SK-N-SH (cell line): ENCODE measurements around the gene LRTM1. TPM values are rescaled to one million over a fixed set of nuclear protein-coding genes. Genes with fewer than 3 reads are reported as not detected.

Source experiments
- CTCF ChIA-PET: fragments of 300-600, 350-600 bp; formaldehyde crosslinking; extraction: SDS; loops from one replicate; lab custom pipeline; 2021; lab: Yijun Ruan, JAX
- POLR2A ChIA-PET: fragments of 350-600 bp; sonication (Branson Sonifier 250); formaldehyde crosslinking; extraction: SDS; loops from one replicate; lab custom pipeline; 2020; ENCODE audit warnings: antibody characterized with exemption, inconsistent platforms; lab: Yijun Ruan, JAX
- DNase-seq: peaks from one replicate; pipeline ENCODE4 v3.0.0; 2012
- H2AFZ ChIP-seq: fragments of 200-600 bp; sonication (generic); 2 replicates; pipeline ENCODE4 v1.8.1; 2016; ENCODE audit warnings: antibody characterized with exemption, mild to moderate bottlenecking, low read depth
- H3F3A ChIP-seq: fragments of 200-600 bp; sonication (generic); replicated peaks from 2 replicates; pipeline ENCODE3; 2016; ENCODE audit warnings: antibody characterized with exemption, mild to moderate bottlenecking; ENCODE audit not compliant: insufficient read depth
- H3K27ac ChIP-seq, 2 experiments: fragments of 200-500 bp in 1 of 2; fragments of 200-600 bp in 1 of 2; sonication (Bioruptor generic) in 1 of 2; sonication (generic), shearing (Covaris generic) in 1 of 2; 2 replicates each; pipeline versions ENCODE4 v1.5.1 to v1.6.1; 2014 to 2016; ENCODE audit warnings: low read depth in 2 of 2, inconsistent platforms in 1 of 2, low read length in 1 of 2, mild to moderate bottlenecking in 1 of 2, mixed read lengths in 1 of 2
- H3K27me3 ChIP-seq: fragments of 200-600 bp; sonication (generic), shearing (Covaris generic); 2 replicates; pipeline ENCODE4 v1.6.1; 2016; ENCODE audit warnings: mixed run types; ENCODE audit not compliant: insufficient read depth
- H3K36me3 ChIP-seq, 2 experiments: fragments of 200-500 bp in 1 of 2; fragments of 200-600 bp in 1 of 2; sonication (Bioruptor generic) in 1 of 2; sonication (generic) in 1 of 2; replicated peaks in 1 of 2; 2 replicates each; pipeline versions ENCODE3 to v1.5.1; 2014 to 2016; ENCODE audit warnings: low read length in 1 of 2, mild to moderate bottlenecking in 1 of 2; ENCODE audit not compliant: insufficient read depth in 2 of 2, control insufficient read depth in 1 of 2
- H3K4me1 ChIP-seq, 2 experiments: fragments of 200-500 bp in 1 of 2; fragments of 200-600 bp in 1 of 2; sonication (Bioruptor generic) in 1 of 2; sonication (generic), shearing (Covaris generic) in 1 of 2; 2 replicates each; pipeline versions ENCODE4 v1.5.1 to v1.6.1; 2014 to 2016; ENCODE audit warnings: low read depth in 1 of 2, low read length in 1 of 2, mixed run types in 1 of 2; ENCODE audit not compliant: insufficient read depth in 2 of 2, control insufficient read depth in 1 of 2
- H3K4me2 ChIP-seq: fragments of 200-600 bp; sonication (generic), shearing (Covaris generic); 2 replicates; pipeline ENCODE4 v1.6.1; 2017; ENCODE audit warnings: mixed run types
- H3K4me3 ChIP-seq, 2 experiments: fragments of 200-500 bp in 1 of 2; fragments of 200-600 bp in 1 of 2; sonication (Bioruptor generic) in 1 of 2; sonication (generic), shearing (Covaris generic) in 1 of 2; 2 replicates each; pipeline versions ENCODE4 v1.5.1 to v1.8.1; 2014 to 2016; ENCODE audit warnings: low read depth in 2 of 2, inconsistent platforms in 1 of 2, low read length in 1 of 2, mild to moderate bottlenecking in 1 of 2, mixed read lengths in 1 of 2, moderate library complexity in 1 of 2
- H3K79me2 ChIP-seq: fragments of 200-600 bp; sonication (generic); 2 replicates; pipeline ENCODE4 v1.8.1; 2017; ENCODE audit warnings: mild to moderate bottlenecking; ENCODE audit not compliant: insufficient read depth
- H3K9ac ChIP-seq: fragments of 200-600 bp; sonication (generic); 2 replicates; pipeline ENCODE4 v1.6.1; 2017; ENCODE audit warnings: mixed run types
- H3K9me2 ChIP-seq: fragments of 200-600 bp; sonication (generic); 2 replicates; pipeline ENCODE4 v1.6.1; 2017; ENCODE audit warnings: mixed run types
- H3K9me3 ChIP-seq: fragments of 200-600 bp; sonication (generic); 2 replicates; pipeline ENCODE4 v1.6.1; 2017; ENCODE audit warnings: mixed run types, mild to moderate bottlenecking, moderate library complexity
- H4K20me1 ChIP-seq: fragments of 200-600 bp; sonication (generic); 2 replicates; pipeline ENCODE4 v1.6.1; 2017; ENCODE audit warnings: mild to moderate bottlenecking, mixed run types; ENCODE audit not compliant: insufficient read depth
- CHD2 ChIP-seq: fragments of 150-350 bp; IDR thresholded peaks from 2 replicates; pipeline ENCODE4 v1.6.1; 2018; ENCODE audit warnings: low read length; ENCODE audit not compliant: partially characterized antibody
- EZH2phosphoT487 ChIP-seq: fragments of 200-600 bp; sonication (generic); IDR thresholded peaks from 2 replicates; pipeline ENCODE4 v1.6.1; 2017; ENCODE audit warnings: low read depth, mixed run types, mild to moderate bottlenecking, antibody characterized with exemption, moderate library complexity, borderline replicate concordance
- JUND ChIP-seq: IDR thresholded peaks from 2 replicates; pipeline ENCODE4 v1.4.0; 2012
- RCOR1 ChIP-seq: fragments of 150-350 bp; IDR thresholded peaks from 2 replicates; pipeline ENCODE4 v1.6.1; 2017; ENCODE audit warnings: antibody characterized with exemption, low read length
- TCF12 ChIP-seq: IDR thresholded peaks from 2 replicates; pipeline ENCODE4 v1.4.0; 2012
- TEAD4 ChIP-seq: IDR thresholded peaks from 2 replicates; pipeline ENCODE4 v1.4.0; 2012; ENCODE audit warnings: mild to moderate bottlenecking, borderline replicate concordance; ENCODE audit not compliant: insufficient read depth
- USF2 ChIP-seq: fragments of 150-350 bp; IDR thresholded peaks from 2 replicates; pipeline ENCODE4 v1.6.1; 2017; ENCODE audit warnings: antibody characterized with exemption, low read length, low read depth, borderline replicate concordance
- WGBS: methylation state at CpG from one replicate; pipeline ENCODE4 v1.1.6; 2017; ENCODE audit warnings: low lambda C conversion rate; 5-methylcytosine and 5-hydroxymethylcytosine counted together
- polyA plus RNA-seq, 3 experiments: library from polyadenylated mRNA; depleted of rRNA; stranded (reverse); fragments of >200 nt; gene quantifications; 2 replicates each; pipeline ENCODE4 v1.2.3, GENCODE V29; 2012
- TF ChIP-seq, protein P1 (sequence below): IDR thresholded peaks from 2 replicates; pipeline ENCODE4 v1.6.1; 2012; ENCODE audit warnings: mild to moderate bottlenecking, low read depth, low read length, moderate library complexity
- TF ChIP-seq, protein P2 (sequence below): IDR thresholded peaks from 2 replicates; pipeline ENCODE4 v1.4.0; 2012; ENCODE audit warnings: low read depth, borderline replicate concordance
- TF ChIP-seq, protein P3 (sequence below): IDR thresholded peaks from 2 replicates; pipeline ENCODE4 v1.4.0; 2012; ENCODE audit warnings: low read depth, borderline replicate concordance

LRTM1 gene
- polyA plus RNA-seq, 1 of the 3 experiments (the other 2 are of a cell fraction), result 0.03 TPM

- 85% methylated on average over 5 of the region's 7 CpGs for WGBS
- ChIA-PET CTCF (no interaction called here), POLR2A (no interaction called here)
- no peaks in the 10 kb centered on the region for H3K79me2 ChIP-seq
- TF ChIP-seq, protein P1, sequence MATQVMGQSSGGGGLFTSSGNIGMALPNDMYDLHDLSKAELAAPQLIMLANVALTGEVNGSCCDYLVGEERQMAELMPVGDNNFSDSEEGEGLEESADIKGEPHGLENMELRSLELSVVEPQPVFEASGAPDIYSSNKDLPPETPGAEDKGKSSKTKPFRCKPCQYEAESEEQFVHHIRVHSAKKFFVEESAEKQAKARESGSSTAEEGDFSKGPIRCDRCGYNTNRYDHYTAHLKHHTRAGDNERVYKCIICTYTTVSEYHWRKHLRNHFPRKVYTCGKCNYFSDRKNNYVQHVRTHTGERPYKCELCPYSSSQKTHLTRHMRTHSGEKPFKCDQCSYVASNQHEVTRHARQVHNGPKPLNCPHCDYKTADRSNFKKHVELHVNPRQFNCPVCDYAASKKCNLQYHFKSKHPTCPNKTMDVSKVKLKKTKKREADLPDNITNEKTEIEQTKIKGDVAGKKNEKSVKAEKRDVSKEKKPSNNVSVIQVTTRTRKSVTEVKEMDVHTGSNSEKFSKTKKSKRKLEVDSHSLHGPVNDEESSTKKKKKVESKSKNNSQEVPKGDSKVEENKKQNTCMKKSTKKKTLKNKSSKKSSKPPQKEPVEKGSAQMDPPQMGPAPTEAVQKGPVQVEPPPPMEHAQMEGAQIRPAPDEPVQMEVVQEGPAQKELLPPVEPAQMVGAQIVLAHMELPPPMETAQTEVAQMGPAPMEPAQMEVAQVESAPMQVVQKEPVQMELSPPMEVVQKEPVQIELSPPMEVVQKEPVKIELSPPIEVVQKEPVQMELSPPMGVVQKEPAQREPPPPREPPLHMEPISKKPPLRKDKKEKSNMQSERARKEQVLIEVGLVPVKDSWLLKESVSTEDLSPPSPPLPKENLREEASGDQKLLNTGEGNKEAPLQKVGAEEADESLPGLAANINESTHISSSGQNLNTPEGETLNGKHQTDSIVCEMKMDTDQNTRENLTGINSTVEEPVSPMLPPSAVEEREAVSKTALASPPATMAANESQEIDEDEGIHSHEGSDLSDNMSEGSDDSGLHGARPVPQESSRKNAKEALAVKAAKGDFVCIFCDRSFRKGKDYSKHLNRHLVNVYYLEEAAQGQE, result no peak
- TF ChIP-seq USF2 (no peak), CHD2 (no peak), TCF12 (no peak), JUND (no peak), RCOR1 (no peak), EZH2phosphoT487 (no peak), TEAD4 (no peak)
- TF ChIP-seq, protein P2, sequence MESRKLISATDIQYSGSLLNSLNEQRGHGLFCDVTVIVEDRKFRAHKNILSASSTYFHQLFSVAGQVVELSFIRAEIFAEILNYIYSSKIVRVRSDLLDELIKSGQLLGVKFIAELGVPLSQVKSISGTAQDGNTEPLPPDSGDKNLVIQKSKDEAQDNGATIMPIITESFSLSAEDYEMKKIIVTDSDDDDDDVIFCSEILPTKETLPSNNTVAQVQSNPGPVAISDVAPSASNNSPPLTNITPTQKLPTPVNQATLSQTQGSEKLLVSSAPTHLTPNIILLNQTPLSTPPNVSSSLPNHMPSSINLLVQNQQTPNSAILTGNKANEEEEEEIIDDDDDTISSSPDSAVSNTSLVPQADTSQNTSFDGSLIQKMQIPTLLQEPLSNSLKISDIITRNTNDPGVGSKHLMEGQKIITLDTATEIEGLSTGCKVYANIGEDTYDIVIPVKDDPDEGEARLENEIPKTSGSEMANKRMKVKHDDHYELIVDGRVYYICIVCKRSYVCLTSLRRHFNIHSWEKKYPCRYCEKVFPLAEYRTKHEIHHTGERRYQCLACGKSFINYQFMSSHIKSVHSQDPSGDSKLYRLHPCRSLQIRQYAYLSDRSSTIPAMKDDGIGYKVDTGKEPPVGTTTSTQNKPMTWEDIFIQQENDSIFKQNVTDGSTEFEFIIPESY, result no peak
- TF ChIP-seq, protein P3, sequence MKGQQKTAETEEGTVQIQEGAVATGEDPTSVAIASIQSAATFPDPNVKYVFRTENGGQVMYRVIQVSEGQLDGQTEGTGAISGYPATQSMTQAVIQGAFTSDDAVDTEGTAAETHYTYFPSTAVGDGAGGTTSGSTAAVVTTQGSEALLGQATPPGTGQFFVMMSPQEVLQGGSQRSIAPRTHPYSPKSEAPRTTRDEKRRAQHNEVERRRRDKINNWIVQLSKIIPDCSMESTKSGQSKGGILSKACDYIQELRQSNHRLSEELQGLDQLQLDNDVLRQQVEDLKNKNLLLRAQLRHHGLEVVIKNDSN, result no peak
- TF ChIP-seq, all 33 proteins: peak for 0
- H3K4me1 ChIP-seq, result no peaks in the 10 kb centered on the region
- H2AFZ ChIP-seq, result no peak overlapping the region
- H3K9ac ChIP-seq, result no peak overlapping the region
- no peaks in the 10 kb centered on the region for H3K36me3 ChIP-seq
- no peak overlapping the region for H3K4me2 ChIP-seq
- no peaks in the 10 kb centered on the region for H3K27me3 ChIP-seq
- DNase-seq, result no peak
- no peak overlapping the region for H3K27ac ChIP-seq
- H4K20me1 ChIP-seq, result no peaks in the 10 kb centered on the region
- H3K4me3 ChIP-seq, result no peak overlapping the region
- no peaks in the 10 kb centered on the region for H3K9me2 ChIP-seq
- no peaks in the 10 kb centered on the region for H3F3A ChIP-seq
- H3K9me3 ChIP-seq, result no peaks in the 10 kb centered on the region
These were observed 14.0 kb upstream of the LRTM1 start for GRCh38 chr3:54941690-54942362.
